DOHH2 (cell line): ENCODE results near the gene ANXA2.
A peak's percentile ranks its signal among the peaks of the same experiment; 100 is the strongest.
"Not testable (repeated sequence)": the region's sequence is repeated elsewhere in the genome, so short reads cannot be mapped to it uniquely, and the experiment has no call there.

Experiments
- CTCF ChIP-seq: fragments of 200-600 bp; sonication (generic); IDR thresholded peaks from one replicate; pipeline ENCODE4 v1.5.1; 2014; ENCODE audit warnings: antibody characterized with exemption, mild to moderate bottlenecking, low read depth, low read length; ENCODE audit not compliant: poor library complexity, severe bottlenecking
- EZH2phosphoT487 ChIP-seq: fragments of 200-600 bp; sonication (generic); IDR thresholded peaks from 2 replicates; pipeline ENCODE4 v1.6.1; 2017; ENCODE audit warnings: borderline replicate concordance, mild to moderate bottlenecking, antibody characterized with exemption, low read length, moderate library complexity, mixed read lengths

GRCh38 chr15:60359738-60360137 is 38.0 kb downstream of the ANXA2 start:
- TF ChIP-seq CTCF = peak; percentile 71
- TF ChIP-seq EZH2phosphoT487 = not testable (repeated sequence)
